ENCODE data around the gene ABHD5.
"Not testable (repeated sequence)": the region's sequence is repeated elsewhere in the genome, so short reads cannot be mapped to it uniquely, and the experiment has no call there.

The ABHD5 gene

DNA sequence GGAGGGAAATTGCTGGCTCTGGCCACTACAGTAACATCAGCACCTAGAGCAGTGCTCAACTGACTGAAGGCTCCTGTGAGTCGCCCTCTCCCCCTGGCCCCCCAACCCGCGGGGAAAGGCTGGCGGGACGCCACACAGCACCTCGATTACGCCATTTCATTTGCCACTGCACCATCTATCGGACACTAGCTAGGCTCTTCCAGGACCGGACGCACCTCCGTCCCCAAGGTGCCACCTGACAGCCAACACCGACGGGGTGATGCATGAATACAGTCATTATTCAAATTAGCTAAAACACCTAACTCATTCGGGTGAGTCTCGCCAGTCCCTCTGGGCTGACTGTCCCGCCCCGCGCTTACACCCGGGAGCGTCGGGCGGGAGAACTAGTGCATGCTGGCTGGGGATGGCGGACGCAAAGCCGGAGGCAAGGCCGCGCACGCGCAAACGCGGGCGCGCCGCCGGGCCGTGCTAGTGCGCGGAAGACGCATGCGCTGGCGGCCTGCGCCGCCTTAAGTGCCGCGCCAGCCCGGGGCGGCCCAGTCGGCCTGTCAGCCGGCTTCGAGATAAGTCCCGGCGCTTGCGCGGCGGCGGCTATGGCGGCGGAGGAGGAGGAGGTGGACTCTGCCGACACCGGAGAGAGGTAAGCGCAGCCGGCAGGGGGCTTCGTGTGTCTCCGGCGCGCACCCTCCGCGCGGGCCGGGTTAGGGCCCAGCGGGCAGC is at the start of gene ABHD5:
Gene ABHD5, plus strand, starts transcription at position 539 of the 720 bp plus-strand sequence. Its CDS starts 55 bp downstream, at position 594.
- peak; percentile 76 to 83 for DNase-seq

DNA sequence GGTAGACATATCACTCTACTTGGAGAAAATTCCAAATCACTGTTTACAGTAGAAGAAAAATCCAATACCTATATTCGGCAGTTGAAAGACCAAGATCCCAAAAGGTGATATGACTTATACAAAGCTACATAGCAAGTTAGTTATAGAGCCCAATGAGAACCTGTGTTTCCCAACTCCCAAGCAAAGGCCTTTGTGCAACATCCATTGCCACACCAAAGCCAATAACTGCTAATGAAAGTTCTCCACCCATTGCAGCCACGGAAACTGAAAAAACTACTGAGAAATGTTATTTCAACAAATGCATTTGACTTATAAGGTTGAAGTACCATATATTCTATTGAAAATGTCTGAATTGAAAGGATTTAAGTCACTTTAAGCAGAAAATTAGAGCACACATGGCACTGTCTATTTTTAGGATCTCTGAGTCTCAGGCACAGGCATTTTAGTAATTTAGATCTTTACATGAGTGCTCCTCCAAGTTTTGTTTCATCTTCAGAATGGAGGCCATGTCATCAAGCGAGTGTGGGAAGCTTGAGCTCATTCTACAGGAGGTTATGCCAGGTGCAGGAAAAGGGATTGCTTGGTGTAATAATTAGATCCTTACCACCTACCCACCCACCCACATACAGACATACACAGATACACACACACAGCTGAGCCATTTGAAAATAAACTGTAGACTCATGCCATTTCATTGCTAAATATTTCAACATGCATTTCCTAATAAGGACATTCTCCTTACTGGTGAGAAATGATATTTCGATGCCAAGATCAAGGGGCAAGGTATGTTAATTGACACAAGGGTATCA is 49.2 kb upstream of the ABHD5 start:
- no peak for DNase-seq

DNA sequence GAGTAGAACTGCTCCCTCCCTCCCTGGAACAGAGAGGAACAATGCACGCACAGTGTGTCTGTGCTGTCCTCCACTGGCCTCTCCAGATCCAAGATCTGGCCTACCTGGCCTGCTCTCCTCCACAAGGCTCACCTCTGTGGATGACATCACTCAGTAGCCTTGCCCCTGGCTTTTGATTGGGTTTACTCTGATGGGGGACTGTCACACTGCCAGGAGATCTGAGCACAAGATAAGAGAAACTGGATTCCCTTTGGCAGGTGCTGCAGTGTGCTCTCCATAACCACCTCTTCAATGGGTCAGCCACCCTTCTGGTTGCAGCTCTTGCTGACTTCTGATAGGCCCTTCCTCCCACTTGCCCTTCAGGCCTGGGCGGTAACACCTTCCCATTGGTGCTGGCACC is 46.3 kb upstream of the ABHD5 start:
- DNase-seq, result no peak

DNA sequence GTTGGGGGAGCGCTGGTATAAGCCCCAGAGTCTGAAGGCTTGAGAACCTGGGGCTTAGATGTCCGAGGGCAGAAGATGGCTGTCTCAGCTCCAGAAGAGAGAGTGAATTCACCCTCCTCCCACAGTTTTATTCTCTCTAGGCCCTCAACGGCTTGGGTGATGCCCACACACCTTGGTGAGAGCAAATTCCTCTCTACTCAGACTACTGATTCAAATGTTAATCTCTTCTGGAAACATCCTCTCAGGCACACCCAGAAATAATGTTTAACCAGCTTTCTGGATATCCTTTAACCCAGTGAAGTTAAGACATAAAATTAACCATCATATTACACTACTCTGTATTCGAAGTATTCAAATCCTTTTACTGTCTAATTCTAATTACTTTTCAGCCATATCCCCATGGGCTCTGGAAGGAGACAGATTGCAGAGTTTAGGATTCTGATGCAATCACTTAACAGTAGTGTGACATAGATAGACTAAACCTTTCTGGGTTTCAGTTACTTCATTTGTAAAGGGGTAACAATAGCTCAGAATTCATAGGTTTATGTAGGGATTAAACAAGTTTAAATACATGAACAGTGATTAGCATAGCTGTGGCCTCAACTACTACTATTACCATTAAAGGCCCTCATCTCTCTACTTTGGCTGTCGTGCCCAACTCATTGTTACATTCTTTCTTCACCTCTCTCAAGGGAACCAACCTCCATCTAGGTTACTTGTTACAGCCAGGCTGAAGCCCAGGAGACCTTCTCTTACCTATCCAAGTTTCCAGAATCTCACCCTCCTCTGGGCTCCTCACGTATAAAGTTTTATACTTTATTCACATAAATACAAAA is 43.2 kb upstream of the ABHD5 start:
- no peak for DNase-seq

DNA sequence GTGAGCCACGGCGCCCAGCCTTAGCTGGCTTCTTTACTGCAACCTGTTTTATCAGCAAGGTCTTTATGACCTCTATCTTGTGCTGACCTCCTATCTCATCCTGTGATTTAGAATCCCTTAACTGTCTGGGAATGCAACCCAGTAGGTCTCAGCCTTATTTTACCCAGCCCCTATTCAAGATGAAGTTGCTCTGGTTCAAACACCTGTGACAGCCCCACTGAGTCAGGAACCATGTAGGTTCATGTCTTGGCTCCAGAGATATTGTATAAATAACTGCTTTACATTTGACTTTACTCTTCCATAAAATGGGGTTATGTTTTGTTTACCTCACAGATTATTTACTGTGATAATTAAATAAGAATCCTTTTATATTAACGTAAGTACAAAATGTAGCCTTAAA is 41.8 kb upstream of the ABHD5 start:
- no peak for DNase-seq

DNA sequence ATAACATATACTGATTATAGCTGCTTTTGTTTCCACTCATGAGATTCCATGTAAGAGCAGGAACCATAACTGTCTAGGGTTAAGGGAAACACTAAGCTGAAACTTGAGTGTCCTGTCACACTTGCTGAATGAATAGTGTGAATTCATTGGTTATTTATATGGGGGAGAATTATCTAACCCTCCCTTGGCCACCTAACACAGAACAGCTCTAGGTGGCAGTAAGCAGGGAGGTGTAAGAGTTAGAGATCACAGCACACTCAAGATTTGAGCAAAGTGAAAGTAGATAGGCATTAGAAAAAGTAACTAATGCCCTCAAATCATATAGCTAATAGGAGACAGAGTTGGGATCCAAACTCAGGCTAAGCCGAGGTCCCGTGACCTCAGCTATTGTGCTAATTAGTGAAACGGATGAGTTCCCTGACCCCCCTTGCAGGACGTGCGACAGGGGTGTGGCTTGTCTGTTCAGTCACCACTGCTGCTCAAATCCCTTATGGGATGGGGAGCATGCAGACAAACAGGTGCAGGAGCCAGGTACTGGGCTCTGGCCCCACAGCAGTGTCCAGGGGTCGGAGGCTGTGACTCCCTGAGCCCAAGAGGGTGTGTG is 41.3 kb upstream of the ABHD5 start:
- DNase-seq, result no peak

DNA sequence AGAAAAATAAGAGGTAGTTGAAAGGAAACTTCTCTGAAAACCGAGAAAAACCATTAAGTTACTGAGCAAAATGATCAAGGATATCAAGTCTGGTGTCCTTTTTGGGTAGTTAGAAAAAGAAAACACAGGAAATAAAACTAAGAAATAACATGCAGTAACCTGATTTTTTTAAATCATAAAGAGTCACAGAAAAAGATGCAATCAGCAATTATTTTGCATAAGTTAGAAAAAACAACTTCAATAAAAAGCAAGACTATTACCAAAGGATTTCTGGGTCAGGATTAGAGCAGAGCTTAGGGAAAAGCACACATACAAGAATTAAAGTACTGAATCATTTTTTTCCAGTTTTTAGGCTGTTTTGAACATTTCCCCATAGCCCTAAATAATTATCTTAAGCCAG is 40.4 kb upstream of the ABHD5 start:
- DNase-seq, result no peak

DNA sequence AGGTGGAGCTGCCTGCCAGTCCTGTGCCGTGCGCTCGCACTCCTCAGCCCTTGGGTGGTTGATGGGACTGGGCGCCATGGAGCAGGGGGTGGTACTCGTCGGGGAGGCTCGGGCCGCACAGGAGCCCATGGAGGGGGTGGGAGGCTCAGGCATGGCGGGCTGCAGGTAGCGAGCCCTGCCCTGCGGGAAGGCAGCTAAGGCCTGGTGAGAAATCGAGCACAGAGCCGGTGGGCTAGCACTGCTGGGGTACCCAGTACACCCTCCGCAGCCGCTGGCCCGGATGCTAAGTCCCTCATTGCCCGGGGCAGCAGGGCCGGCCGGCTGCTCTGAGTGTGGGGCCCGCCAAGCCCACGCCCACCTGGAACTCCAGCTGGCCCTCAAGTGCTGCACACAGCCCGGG is 34.3 kb upstream of the ABHD5 start:
- not testable (repeated sequence) for DNase-seq

DNA sequence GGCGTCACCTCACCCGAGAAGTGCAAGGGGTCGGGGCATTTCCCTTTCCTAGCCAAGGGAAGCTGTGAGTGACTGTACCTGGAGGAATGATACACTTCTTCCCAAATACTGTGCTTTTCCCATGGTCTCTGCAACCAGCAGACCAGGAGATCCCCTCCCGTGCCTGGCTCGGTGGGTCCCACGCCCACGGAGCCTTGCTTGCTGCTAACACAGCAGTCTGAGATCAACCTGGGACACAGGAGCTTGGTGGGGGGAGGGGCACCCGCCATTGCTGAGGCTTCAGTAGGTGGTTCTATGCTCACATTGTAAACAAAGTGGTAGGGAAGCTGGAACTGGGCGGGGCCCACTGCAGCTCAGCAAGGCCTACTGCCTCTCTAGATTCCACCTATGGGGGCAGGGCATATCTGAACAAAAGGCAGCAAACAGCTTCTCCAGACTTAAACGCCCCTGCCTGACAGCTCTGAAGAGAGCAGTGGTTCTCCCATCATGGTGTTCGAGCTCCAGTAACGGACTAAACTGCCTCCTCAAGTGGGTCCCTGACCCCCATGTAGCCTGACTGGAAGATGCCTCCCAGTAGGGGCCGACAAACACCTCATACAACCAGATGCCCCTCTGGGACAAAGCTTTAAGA is 31.4 kb upstream of the ABHD5 start:
- no peak for DNase-seq

DNA sequence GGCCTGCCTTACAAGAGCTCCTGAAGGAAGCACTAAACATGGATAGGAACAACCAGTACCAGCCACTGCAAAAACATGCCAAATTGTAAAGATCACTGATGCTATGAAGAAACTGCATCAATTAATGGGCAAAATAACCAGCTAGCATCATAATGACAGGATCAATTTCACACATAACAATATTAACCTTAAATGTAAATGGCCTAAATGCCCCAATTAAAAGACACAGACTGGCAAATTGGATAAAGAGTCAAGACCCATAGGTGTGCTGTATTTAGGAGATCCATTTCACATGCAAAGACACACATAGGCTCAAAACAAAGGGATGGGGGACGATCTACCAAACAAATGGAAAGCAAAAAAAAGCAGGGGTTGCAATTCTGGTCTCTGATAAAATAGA is 29.4 kb upstream of the ABHD5 start:
- DNase-seq, result not testable (repeated sequence)

DNA sequence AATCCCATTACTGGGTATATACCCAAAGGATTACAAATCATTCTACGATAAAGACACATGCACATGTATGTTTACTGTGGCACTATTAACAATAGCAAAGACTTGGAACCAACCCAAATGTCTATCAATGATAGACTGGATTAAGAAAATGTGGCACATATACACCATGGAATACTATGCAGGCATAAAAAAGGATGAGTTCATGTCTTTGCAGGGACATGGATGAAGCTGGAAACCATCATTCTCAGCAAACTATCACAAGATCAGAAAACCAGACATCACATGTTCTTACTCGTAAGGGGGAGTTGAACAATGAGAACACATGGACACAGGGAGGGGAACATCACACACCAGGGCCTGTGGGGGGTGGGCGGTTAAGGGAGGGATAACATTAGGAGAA is 25.7 kb upstream of the ABHD5 start:
- not testable (repeated sequence) for DNase-seq

DNA sequence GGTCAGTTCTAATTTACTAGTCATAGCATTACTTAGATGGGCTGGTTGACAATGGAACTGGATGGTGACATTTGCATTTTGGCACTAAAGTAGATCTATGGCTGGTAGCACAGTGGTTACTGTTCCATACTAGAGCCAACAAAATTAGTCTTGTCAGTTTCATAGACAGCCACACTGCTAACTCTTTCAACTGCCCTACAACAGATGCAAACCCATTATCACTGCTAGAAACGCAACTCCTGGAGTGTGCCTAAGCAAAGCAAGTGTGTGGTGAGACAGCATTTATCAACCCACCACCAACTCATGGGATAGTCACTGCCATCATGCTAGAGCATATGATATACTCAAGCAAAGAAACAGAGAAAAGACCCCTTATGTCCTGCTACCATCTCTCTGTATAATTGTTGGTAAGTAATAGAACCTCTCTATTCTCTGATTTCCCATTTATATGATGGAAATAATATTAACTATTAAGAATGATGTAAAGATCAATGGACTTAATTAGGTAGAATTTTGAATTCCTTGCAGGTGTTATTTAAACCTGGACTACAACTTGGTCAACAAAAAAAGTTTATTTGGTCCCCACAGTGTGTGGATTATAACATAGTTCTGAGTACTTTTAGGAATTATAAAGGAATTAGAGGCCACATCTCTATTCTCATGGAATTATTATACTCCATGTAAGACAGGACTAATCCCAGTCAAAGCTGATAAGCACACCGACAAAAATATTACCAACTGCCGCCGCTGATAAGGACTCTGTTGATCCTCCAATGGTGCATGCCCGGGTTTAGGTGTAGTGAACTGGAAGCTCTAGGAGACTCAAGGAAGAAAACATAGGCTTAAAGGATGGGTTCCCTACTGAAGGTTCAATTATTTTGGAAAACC is 19.9 kb upstream of the ABHD5 start:
- no peak for DNase-seq

DNA sequence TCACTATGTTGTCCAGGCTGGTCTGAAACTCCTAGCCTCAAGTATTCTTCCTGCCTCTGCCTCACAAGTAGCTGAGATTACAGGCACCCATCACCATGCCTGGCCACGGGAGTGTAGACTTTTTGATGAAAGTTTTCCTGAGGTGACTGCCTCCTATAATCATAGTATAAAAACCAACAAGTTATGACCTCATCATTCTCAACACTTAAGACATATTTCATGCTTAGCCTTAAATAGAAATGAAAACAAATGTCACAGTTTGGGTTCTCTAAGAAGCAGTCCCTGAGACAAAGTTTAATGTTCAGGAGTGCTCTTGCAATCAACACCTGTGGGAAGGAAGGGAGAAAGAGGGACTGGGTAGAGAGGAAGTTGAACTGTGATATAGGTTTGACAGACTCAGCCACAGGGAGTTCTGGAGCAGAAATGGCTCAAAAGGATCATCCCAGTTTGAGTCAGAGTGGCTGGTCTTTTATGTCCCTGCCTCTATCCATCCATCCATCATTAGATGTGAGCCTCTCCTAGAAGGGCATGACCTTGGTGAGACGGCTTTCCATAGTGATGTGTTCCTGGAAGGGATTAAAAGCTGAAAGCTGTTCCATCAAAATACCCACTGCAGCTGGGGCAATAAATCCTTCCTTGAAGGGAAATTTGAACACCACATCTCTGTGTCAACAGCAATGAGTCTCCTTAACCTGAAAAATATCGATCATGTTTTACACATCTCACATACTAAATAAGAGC is 16.2 kb upstream of the ABHD5 start:
- DNase-seq, result no peak

DNA sequence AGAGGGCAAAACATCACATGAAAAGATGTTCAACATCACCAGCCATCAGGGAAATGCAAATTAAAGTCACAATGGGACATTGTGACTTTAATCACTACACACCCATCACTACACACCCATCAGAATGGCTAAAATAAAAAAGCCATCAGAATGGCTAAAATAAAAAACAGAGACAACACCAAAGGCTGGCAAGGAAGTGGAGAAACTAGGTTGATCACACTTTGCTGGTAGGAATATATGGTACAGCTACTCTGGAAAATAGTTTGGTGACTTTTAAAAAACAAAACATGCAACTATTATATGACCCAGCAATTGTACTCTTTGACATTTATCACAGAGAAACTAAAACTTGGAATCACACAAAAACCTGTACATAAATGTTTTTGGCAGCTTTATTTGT is 15.1 kb upstream of the ABHD5 start:
- no peak for DNase-seq

DNA sequence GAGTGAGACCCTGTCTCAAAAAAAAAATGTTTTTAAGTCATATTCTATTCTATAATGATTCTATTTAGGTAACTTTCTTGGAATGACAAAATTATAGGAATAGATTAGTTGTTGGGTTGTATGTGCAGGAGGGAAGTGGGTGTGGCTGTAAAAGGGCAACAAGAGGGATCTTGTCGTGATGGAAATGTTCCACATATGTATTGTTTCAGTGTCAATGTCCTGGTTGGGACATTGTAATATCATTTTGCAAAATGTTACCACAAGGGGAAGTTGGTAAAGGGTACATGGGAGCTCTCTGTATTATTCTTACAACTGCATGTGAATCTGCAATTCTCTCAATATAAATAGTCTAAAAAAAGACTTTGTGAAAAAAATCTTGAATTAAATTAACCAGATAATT is 14.3 kb upstream of the ABHD5 start:
- DNase-seq, result no peak

DNA sequence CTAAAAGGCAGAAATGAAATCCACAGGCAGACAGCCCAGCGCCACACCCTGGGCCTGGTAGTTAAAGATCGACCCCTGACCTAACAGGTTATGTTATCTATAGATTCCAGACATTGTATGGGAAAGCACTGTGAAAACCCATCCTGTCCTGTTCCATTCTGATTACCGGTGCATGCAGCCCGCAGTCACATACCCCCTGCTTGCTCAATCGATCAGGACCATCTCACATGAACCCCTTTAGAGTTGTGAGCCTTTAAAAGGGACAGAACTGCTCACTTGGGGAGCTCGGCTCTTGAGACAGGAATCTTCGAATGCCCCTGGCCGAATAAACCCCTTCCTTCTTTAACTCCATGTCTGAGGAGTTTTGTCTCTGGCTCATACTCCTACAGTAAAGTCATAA is 12.4 kb upstream of the ABHD5 start:
- DNase-seq, result not testable (repeated sequence)

DNA sequence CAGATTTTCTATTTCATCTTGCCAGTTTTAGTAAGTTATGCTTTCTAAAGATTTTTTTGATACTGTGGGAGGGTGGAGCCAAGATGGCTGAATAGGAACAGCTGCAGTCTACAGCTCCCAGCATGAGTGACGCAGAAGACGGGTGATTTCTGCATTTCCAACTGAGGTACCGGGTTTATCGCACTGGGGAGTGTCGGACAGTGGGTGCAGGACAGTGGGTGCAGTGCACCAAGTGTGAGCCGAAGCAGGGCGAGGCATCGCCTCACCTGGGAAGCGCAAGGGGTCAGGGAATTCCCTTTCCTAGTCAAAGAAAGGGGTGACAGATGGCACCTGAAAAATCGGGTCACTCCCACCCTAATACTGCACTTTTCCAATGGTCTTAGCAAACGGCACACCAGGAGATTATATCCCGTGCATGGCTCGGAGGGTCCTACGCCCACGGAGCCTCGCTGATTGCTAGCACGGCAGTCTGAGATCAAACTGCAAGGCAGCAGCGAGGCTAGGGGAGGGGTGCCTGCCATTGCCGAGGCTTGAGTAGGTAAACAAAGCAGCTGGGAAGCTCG is 11.8 kb upstream of the ABHD5 start:
- not testable (repeated sequence) for DNase-seq

DNA sequence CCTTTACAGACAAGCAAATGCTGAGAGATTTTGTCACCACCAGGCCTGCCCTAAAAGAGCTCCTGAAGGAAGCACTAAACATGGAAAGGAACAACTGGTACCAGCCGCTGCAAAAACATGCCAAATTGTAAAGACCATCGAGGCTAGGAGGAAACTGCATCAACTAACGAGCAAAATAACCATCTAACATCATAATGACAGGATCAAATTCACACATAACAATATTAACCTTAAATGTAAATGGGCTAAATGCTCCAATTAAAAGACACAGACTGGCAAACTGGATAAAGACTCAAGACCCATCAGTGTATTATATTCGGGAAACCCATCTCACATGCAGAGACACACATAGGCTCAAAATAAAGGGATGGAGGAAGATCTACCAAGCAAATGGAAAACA is 9.9 kb upstream of the ABHD5 start:
- not testable (repeated sequence) for DNase-seq

DNA sequence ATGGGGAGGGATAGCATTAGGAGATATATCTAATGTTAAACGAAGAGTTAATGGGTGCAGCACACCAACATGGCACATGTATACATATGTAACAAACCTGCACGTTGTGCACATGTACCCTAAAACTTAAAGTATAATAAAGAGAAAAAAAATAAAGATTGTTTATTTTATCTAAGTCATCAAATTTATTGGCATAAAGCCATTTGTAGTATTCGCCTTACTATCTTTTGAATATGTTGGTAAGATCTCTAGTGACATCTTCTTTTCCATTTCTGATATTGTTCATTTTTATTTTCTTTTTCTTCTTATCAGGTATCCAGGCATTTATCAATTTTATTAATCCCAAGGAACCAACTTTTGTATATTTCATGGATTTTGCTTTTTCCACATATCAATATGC is 5.8 kb upstream of the ABHD5 start:
- no peak for DNase-seq

DNA sequence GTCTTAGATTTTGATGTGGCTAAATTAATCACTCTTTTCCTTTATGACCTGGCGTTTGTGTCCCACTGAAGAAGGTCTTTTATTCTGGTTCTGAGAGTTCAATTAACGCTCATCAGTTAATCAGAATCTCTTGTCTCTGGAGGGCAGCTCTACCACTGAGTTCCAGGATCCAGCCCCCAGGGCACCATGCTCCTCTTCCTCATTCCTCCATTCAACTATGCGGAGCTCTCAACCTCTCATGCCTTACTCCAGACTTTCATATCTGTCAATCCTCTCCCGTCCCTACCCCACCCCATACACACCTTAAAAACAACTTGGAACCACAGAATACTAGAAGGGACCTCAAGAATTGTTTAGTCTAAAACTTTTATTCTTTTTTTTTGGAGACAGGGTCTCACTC is 4.8 kb upstream of the ABHD5 start:
- DNase-seq, result no peak
